H9 (cell line): ENCODE data around the gene WSCD2. TPM values are rescaled to one million over a fixed set of nuclear protein-coding genes. Genes with fewer than 3 reads are reported as not detected.

Experiments used
- DNase-seq: peaks from one replicate; pipeline ENCODE4 v3.0.0-alpha.2; 2017
- H2AFZ ChIP-seq: one replicate; pipeline ENCODE4 v1.6.1; 2013; ENCODE audit warnings: mild to moderate bottlenecking, low read length, control low read depth, moderate library complexity
- H2AK5ac ChIP-seq: 2 replicates; pipeline ENCODE4 v1.6.1; 2013; ENCODE audit warnings: low read length, control low read depth, mixed read lengths; ENCODE audit not compliant: insufficient read length
- H2BK120ac ChIP-seq: one replicate; pipeline ENCODE4 v1.6.1; 2013; ENCODE audit warnings: low read depth, mild to moderate bottlenecking, low read length, control low read depth, inconsistent platforms; ENCODE audit not compliant: poor library complexity, severe bottlenecking
- H2BK12ac ChIP-seq: 2 replicates; pipeline ENCODE4 v1.6.1; 2013; ENCODE audit warnings: low read length, control low read depth, mixed read lengths, low read depth; ENCODE audit not compliant: insufficient read length
- H2BK15ac ChIP-seq: 2 replicates; pipeline ENCODE4 v1.6.1; 2013; ENCODE audit warnings: low read depth, low read length, control low read depth
- H2BK20ac ChIP-seq: one replicate; pipeline ENCODE4 v1.6.1; 2013; ENCODE audit warnings: low read depth, mild to moderate bottlenecking, low read length, control low read depth, inconsistent platforms; ENCODE audit not compliant: poor library complexity, severe bottlenecking
- H2BK5ac ChIP-seq: 2 replicates; pipeline ENCODE4 v1.6.1; 2013; ENCODE audit warnings: low read length, control low read depth, mixed read lengths; ENCODE audit not compliant: insufficient read length
- H3K14ac ChIP-seq: 2 replicates; pipeline ENCODE4 v1.6.1; 2013; ENCODE audit warnings: low read length, control low read depth; ENCODE audit not compliant: insufficient read depth
- H3K18ac ChIP-seq: 2 replicates; pipeline ENCODE4 v1.6.1; 2013; ENCODE audit warnings: low read depth, mild to moderate bottlenecking, mixed read lengths, low read length, control low read depth; ENCODE audit not compliant: insufficient read length
- H3K23ac ChIP-seq: 2 replicates; pipeline ENCODE4 v1.6.1; 2013; ENCODE audit warnings: low read length, control low read depth, mixed read lengths, low read depth; ENCODE audit not compliant: insufficient read length
- H3K23me2 ChIP-seq: 2 replicates; pipeline ENCODE4 v1.6.1; 2013; ENCODE audit warnings: low read depth, mild to moderate bottlenecking, mixed read lengths, low read length, control low read depth; ENCODE audit not compliant: insufficient read length, poor library complexity, severe bottlenecking
- H3K27ac ChIP-seq: 2 replicates; pipeline ENCODE4 v1.5.1; 2013; ENCODE audit warnings: low read length, control low read depth, mixed read lengths, low read depth; ENCODE audit not compliant: insufficient read length
- H3K27me3 ChIP-seq: 2 replicates; pipeline ENCODE4 v1.6.1; 2013; ENCODE audit warnings: low read length, control low read depth, inconsistent platforms; ENCODE audit not compliant: insufficient read depth
- H3K4ac ChIP-seq: 2 replicates; pipeline ENCODE4 v1.6.1; 2013; ENCODE audit warnings: low read depth, mild to moderate bottlenecking, control low read depth, inconsistent platforms, low read length, moderate library complexity
- H3K4me1 ChIP-seq: 2 replicates; pipeline ENCODE4 v1.6.1; 2013; ENCODE audit warnings: low read length, control low read depth, inconsistent platforms; ENCODE audit not compliant: insufficient read depth
- H3K4me2 ChIP-seq: 2 replicates; pipeline ENCODE4 v1.6.1; 2013; ENCODE audit warnings: low read length, control low read depth, mixed read lengths; ENCODE audit not compliant: insufficient read length, insufficient read depth
- H3K56ac ChIP-seq: 2 replicates; pipeline ENCODE4 v1.6.1; 2013; ENCODE audit warnings: low read depth, mild to moderate bottlenecking, mixed read lengths, low read length, control low read depth; ENCODE audit not compliant: insufficient read length
- H3K79me1 ChIP-seq: 2 replicates; pipeline ENCODE4 v1.6.1; 2013; ENCODE audit warnings: low read depth, mild to moderate bottlenecking, moderate library complexity, low read length, control low read depth, inconsistent platforms; ENCODE audit not compliant: insufficient read depth, poor library complexity, severe bottlenecking
- H3K79me2 ChIP-seq: 2 replicates; pipeline ENCODE4 v1.6.1; 2013; ENCODE audit warnings: low read length, control low read depth, inconsistent platforms; ENCODE audit not compliant: insufficient read depth
- H3K9ac ChIP-seq: 2 replicates; pipeline ENCODE4 v1.6.1; 2013; ENCODE audit warnings: low read length, control low read depth, mixed read lengths; ENCODE audit not compliant: insufficient read length; ENCODE audit errors: extremely low read depth
- H3K9me3 ChIP-seq: one replicate; pipeline ENCODE4 v1.6.1; 2013; ENCODE audit warnings: low read depth, low read length, inconsistent platforms; ENCODE audit not compliant: control insufficient read depth
- H3T11ph ChIP-seq: one replicate; pipeline ENCODE4 v1.6.1; 2013; ENCODE audit warnings: mild to moderate bottlenecking, low read length, control low read depth, inconsistent platforms
- H4K20me1 ChIP-seq: one replicate; pipeline ENCODE4 v1.6.1; 2013; ENCODE audit not compliant: control insufficient read depth, insufficient read length, insufficient read depth
- H4K5ac ChIP-seq: 2 replicates; pipeline ENCODE4 v1.6.1; 2013; ENCODE audit warnings: low read depth, mild to moderate bottlenecking, mixed read lengths, low read length, control low read depth; ENCODE audit not compliant: insufficient read length
- H4K8ac ChIP-seq: replicated peaks from 2 replicates; pipeline ENCODE4 v1.6.1; 2013; ENCODE audit warnings: low read length, control low read depth, mixed read lengths, low read depth; ENCODE audit not compliant: insufficient read length
- H4K91ac ChIP-seq: 2 replicates; pipeline ENCODE4 v1.6.1; 2013; ENCODE audit warnings: low read depth, mild to moderate bottlenecking, moderate library complexity, mixed read lengths, low read length, control low read depth; ENCODE audit not compliant: insufficient read length
- H3K27ac Mint-ChIP-seq, 3 experiments: 2 replicates in 2 of 3; 3 replicates in 1 of 3; pipeline ENCODE4 v1.8.0; 2020 to 2021; ENCODE audit warnings: mixed read lengths in 3 of 3, mild to moderate bottlenecking in 1 of 3, moderate library complexity in 1 of 3
- H3K27me3 Mint-ChIP-seq: 2 replicates; pipeline ENCODE4 v1.8.0; 2021; ENCODE audit warnings: low read depth, mild to moderate bottlenecking, moderate library complexity, mixed read lengths
- H3K36me3 Mint-ChIP-seq, 3 experiments: 2 replicates in 2 of 3; 3 replicates in 1 of 3; pipeline ENCODE4 v1.8.0; 2020 to 2021; ENCODE audit warnings: low read depth in 3 of 3, mixed read lengths in 3 of 3; ENCODE audit not compliant: insufficient read depth in 1 of 3
- H3K4me1 Mint-ChIP-seq, 2 experiments: 2 replicates each; pipeline ENCODE4 v1.8.0; 2020; ENCODE audit warnings: mixed read lengths in 2 of 2
- H3K4me3 Mint-ChIP-seq, 2 experiments: 2 replicates in 1 of 2; 3 replicates in 1 of 2; pipeline ENCODE4 v1.8.0; 2020 to 2021; ENCODE audit warnings: mild to moderate bottlenecking in 2 of 2, mixed read lengths in 2 of 2, moderate library complexity in 1 of 2
- H3K9me3 Mint-ChIP-seq, 2 experiments: 2 replicates in 1 of 2; 3 replicates in 1 of 2; pipeline ENCODE4 v1.8.0; 2020; ENCODE audit warnings: mild to moderate bottlenecking in 2 of 2, mixed read lengths in 2 of 2, moderate library complexity in 1 of 2
- CTCF ChIP-seq: fragments of 200-600 bp; sonication (generic); conservative IDR thresholded peaks from 3 replicates; pipeline ENCODE4 v1.8.0; 2021; ENCODE audit warnings: antibody characterized with exemption, mild to moderate bottlenecking
- WGBS: extraction: QIAGEN DNeasy Blood & Tissue Kit; methylation state at CpG from one replicate; pipeline ENCODE4 v1.1.7; 2013; ENCODE audit warnings: missing lambda C conversion rate, low lambda C conversion rate, mixed read lengths; ENCODE audit not compliant: insufficient read length; ENCODE audit errors: extremely low coverage; 5-methylcytosine and 5-hydroxymethylcytosine counted together
- total RNA-seq: library from RNA; stranded (reverse); gene quantifications from 2 replicates; pipeline ENCODE4 v1.2.1, GENCODE V29; 2021

The WSCD2 gene
- total RNA-seq, 1 experiment from 2014 or later: 0.92 TPM

GRCh38 chr12:108207791-108208730 is 79.0 kb downstream of the WSCD2 start:
- no peak overlapping the region for H2BK20ac ChIP-seq
- no peak overlapping the region for H3K27ac ChIP-seq
- Mint-ChIP-seq H3K4me3 (no peak overlapping the region), H3K27me3 (peaks cover 18% of the 10 kb centered on the region), H3K27ac (peak overlapping the region in 1 of 3 experiments; percentile 2; a peak in 2 of 7 replicates), H3K36me3 (peaks cover 0 to 7% (median 3%) of the 10 kb centered on the region in 3 experiments; a peak in 2 of 7 replicates), H3K9me3 (peaks cover 0 to 6% of the 10 kb centered on the region in 2 experiments; a peak in 1 of 5 replicates), H3K4me1 (peaks cover 22 to 36% of the 10 kb centered on the region in 2 experiments)
- no peaks in the 10 kb centered on the region for H3K79me2 ChIP-seq
- H3K9me3 ChIP-seq: no peaks in the 10 kb centered on the region
- H2BK5ac ChIP-seq: no peak overlapping the region
- no peak overlapping the region for H4K91ac ChIP-seq
- H4K8ac ChIP-seq: no peak overlapping the region
- no peak overlapping the region for H3K4me2 ChIP-seq
- no peak overlapping the region for H2AFZ ChIP-seq
- H3K18ac ChIP-seq: no peak overlapping the region
- H3K9ac ChIP-seq: no peak overlapping the region
- H4K20me1 ChIP-seq: no peaks in the 10 kb centered on the region
- H3K4ac ChIP-seq: no peak overlapping the region
- H3K14ac ChIP-seq: no peak overlapping the region; the same call in 1 of the 2 replicates
- H3K56ac ChIP-seq: no peak overlapping the region
- H3K23me2 ChIP-seq: no peaks in the 10 kb centered on the region
- H3K27me3 ChIP-seq: no peaks in the 10 kb centered on the region
- no peak overlapping the region for H2AK5ac ChIP-seq
- H3T11ph ChIP-seq: no peak overlapping the region
- H3K23ac ChIP-seq: no peak overlapping the region
- TF ChIP-seq CTCF: no peak
- H4K5ac ChIP-seq: no peak overlapping the region
- WGBS: no CpG with 5 or more reads among the region's 3 CpGs
- no peak overlapping the region for H2BK120ac ChIP-seq
- H3K79me1 ChIP-seq: no peaks in the 10 kb centered on the region
- no peak for DNase-seq
- no peak overlapping the region for H2BK15ac ChIP-seq
- peaks cover 2% of the 10 kb centered on the region; the same call in 1 of the 2 replicates for H3K4me1 ChIP-seq
- H2BK12ac ChIP-seq: no peak overlapping the region
